ENCODE measurements around the gene CD53. TPM values are rescaled to one million over a fixed set of nuclear protein-coding genes. Genes with fewer than 3 reads are reported as not detected.
A peak's percentile ranks its signal among the peaks of the same experiment; 100 is the strongest.

Gene CD53
- total RNA-seq, 2 experiments from 2014 or later, result 251 to 257 TPM

DNA sequence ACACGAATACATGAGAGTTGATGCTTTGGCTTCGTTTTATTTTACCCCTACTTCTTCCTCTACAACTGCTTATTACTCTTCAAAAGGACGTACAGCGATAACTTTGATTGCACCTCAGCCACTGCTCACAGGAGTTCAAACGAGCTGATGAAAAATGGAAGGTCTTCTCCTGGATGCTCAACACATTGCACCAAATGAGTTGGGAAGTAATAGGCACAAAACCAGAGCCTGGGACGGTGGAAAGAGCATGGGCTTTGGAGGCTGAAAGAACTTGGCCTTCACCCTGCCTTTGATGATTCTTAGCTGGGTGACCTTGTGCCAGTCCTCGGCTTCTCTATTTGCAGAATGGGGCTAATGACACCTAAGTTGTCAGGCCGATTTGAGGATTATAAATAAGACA lies 4.8 kb downstream of the CD53 start:
- H3K27ac Mint-ChIP-seq, result peak overlapping the region; percentile 99
- peaks cover 64% of the 10 kb centered on the region for H3K36me3 Mint-ChIP-seq (ENCODE audit: low read depth)
- no peaks in the 10 kb centered on the region for H3K27me3 Mint-ChIP-seq
- H3K4me3 Mint-ChIP-seq, result peak overlapping the region; percentile 91
- peaks cover 33% of the 10 kb centered on the region for H3K4me1 Mint-ChIP-seq (ENCODE audit: low read depth)
- POLR2A ChIA-PET, result interaction anchor here (0.6 to 1.3 kb wide), 5 partner anchors 11 to 343 kb away, joined by 3 to 4 read pairs (median 3); partner anchors contain the start of gene LRIF1
- intact Hi-C loops (cut with micrococcal nuclease), result loop anchor here (5.0 to 10.0 kb wide), 3 partner anchors 203 to 340 kb away; partner anchors contain the start of gene KCNA3
- H3K9me3 Mint-ChIP-seq, result peaks cover 1% of the 10 kb centered on the region
- ATAC-seq (no peak), DNase-seq (no peak)
- TF ChIP-seq CTCF (IDR thresholded peaks at IDR 0.05), result no peak
- CTCF ChIA-PET, result no interaction called here

- H3K27ac Mint-ChIP-seq, result peak overlapping the region; percentile 99
- H3K36me3 Mint-ChIP-seq (ENCODE audit: low read depth), result peaks cover 67% of the 10 kb centered on the region
- no peak for ATAC-seq
These were observed 5.6 kb downstream of the CD53 start for GRCh38 chr1:110878591-110878990.

GRCh38 chr1:110878993-110879392 lies 6.0 kb downstream of the CD53 start:
- POLR2A ChIA-PET, result interaction anchor here (0.5 to 2.1 kb wide), 10 partner anchors 9 to 638 kb away, joined by 3 to 10 read pairs (median 4); no protein-coding TSS in a partner anchor
- peaks cover 42% of the 10 kb centered on the region for H3K4me1 Mint-ChIP-seq (ENCODE audit: low read depth)

More at GRCh38 chr1:110878591-110878990, 5.6 kb downstream of the CD53 start:
- CTCF ChIA-PET, result interaction anchor here (1.1 kb wide), 1 partner anchor 120 kb away, joined by 3 read pairs; no protein-coding TSS in a partner anchor
- TF ChIP-seq CTCF (IDR thresholded peaks at IDR 0.05), result no peak
- peak overlapping the region; percentile 91 for H3K4me3 Mint-ChIP-seq
- H3K4me1 Mint-ChIP-seq (ENCODE audit: low read depth), result peaks cover 40% of the 10 kb centered on the region
- intact Hi-C loops (cut with micrococcal nuclease), result loop anchor here (5.0 to 10.0 kb wide), 3 partner anchors 204 to 339 kb away; partner anchors contain the start of gene KCNA3
- H3K9me3 Mint-ChIP-seq, result peaks cover 1% of the 10 kb centered on the region
- DNase-seq, result no peak
- POLR2A ChIA-PET, result interaction anchor here (0.6 to 2.1 kb wide), 4 partner anchors 10 to 639 kb away, joined by 3 to 10 read pairs (median 8); no protein-coding TSS in a partner anchor
- H3K27me3 Mint-ChIP-seq, result no peaks in the 10 kb centered on the region

GRCh38 chr1:110879758-110880606 lies 7.0 kb downstream of the CD53 start:
- DNase-seq (peak; percentile 86), ATAC-seq (peak; percentile 65)
- Mint-ChIP-seq H3K27me3 (no peaks in the 10 kb centered on the region), H3K4me1 (ENCODE audit: low read depth) (peaks cover 50% of the 10 kb centered on the region), H3K27ac (peak overlapping the region; percentile 99), H3K36me3 (ENCODE audit: low read depth) (peaks cover 63% of the 10 kb centered on the region), H3K9me3 (peaks cover 1% of the 10 kb centered on the region), H3K4me3 (peak overlapping the region; percentile 91)
- intact Hi-C loops (cut with micrococcal nuclease), result loop anchor here (2.0 to 10.0 kb wide), 4 partner anchors 83 to 337 kb away; partner anchors contain the start of genes KCNA3 and LRIF1
- no peak for TF ChIP-seq CTCF (IDR thresholded peaks at IDR 0.05)
- ChIA-PET POLR2A (interaction anchor here (0.6 to 2.1 kb wide), 15 partner anchors 8 to 737 kb away, joined by 3 to 10 read pairs (median 3); no protein-coding TSS in a partner anchor), CTCF (interaction anchor here (1.0 to 1.1 kb wide), 2 partner anchors 19 to 118 kb away, joined by 3 read pairs; no protein-coding TSS in a partner anchor)

More at GRCh38 chr1:110878993-110879392, 6.0 kb downstream of the CD53 start:
- peaks cover 66% of the 10 kb centered on the region for H3K36me3 Mint-ChIP-seq (ENCODE audit: low read depth)
- no peak for TF ChIP-seq CTCF (IDR thresholded peaks at IDR 0.05)
- peak overlapping the region; percentile 99 for H3K27ac Mint-ChIP-seq
- no peak for DNase-seq
- peaks cover 1% of the 10 kb centered on the region for H3K9me3 Mint-ChIP-seq
- peak overlapping the region; percentile 91 for H3K4me3 Mint-ChIP-seq
- CTCF ChIA-PET, result interaction anchor here (1.0 to 1.1 kb wide), 2 partner anchors 18 to 119 kb away, joined by 3 read pairs; no protein-coding TSS in a partner anchor
- no peaks in the 10 kb centered on the region for H3K27me3 Mint-ChIP-seq
- ATAC-seq, result no peak
- intact Hi-C loops (cut with micrococcal nuclease), result loop anchor here (5.0 to 10.0 kb wide), 3 partner anchors 204 to 338 kb away; partner anchors contain the start of gene KCNA3
